Stimulated activated CD4-positive, alpha-beta T cell treated with anti-CD3 and anti-CD28 coated beads, Interleukin-2, amount 100 ng/mL, for 4 hours (primary cell): ENCODE data around the gene FOXA2.
"Not testable (repeated sequence)": the region's sequence is repeated elsewhere in the genome, so short reads cannot be mapped to it uniquely, and the experiment has no call there.

Source experiments
- DNase-seq: peaks from one replicate; pipeline ENCODE4 v3.0.0-alpha.2; 2020; ENCODE audit warnings: low read depth

Gene FOXA2

GRCh38 chr20:22584522-22584921 lies at the start of gene FOXA2:
Gene FOXA2 (minus strand): TSS chr20:22584572. CDS start chr20:22584278, 294 bp downstream.
- no peak for DNase-seq

GRCh38 chr20:22630701-22631100 lies 46.3 kb upstream of the FOXA2 start:
- DNase-seq: no peak

- no peak for DNase-seq
These were observed 45.6 kb upstream of the FOXA2 start for GRCh38 chr20:22629927-22630326.

- DNase-seq: no peak
These were observed 45.1 kb upstream of the FOXA2 start for GRCh38 chr20:22629447-22629846.

- no peak for DNase-seq
These were observed 42.1 kb upstream of the FOXA2 start for GRCh38 chr20:22626496-22626895.

- DNase-seq: no peak
These were observed 38.8 kb upstream of the FOXA2 start for GRCh38 chr20:22623211-22623610.

GRCh38 chr20:22620342-22620741 lies 36.0 kb upstream of the FOXA2 start:
- DNase-seq: no peak

- no peak for DNase-seq
These were observed 35.4 kb upstream of the FOXA2 start for GRCh38 chr20:22619806-22620205.

- no peak for DNase-seq
These were observed 34.9 kb upstream of the FOXA2 start for GRCh38 chr20:22619272-22619671.

GRCh38 chr20:22617160-22617559 lies 32.8 kb upstream of the FOXA2 start:
- DNase-seq: no peak

GRCh38 chr20:22616551-22616950 lies 32.2 kb upstream of the FOXA2 start:
- no peak for DNase-seq

GRCh38 chr20:22615425-22615824 lies 31.1 kb upstream of the FOXA2 start:
- no peak for DNase-seq

GRCh38 chr20:22611636-22612035 lies 27.3 kb upstream of the FOXA2 start:
- DNase-seq: no peak

GRCh38 chr20:22607695-22608094 lies 23.3 kb upstream of the FOXA2 start:
- no peak for DNase-seq

- no peak for DNase-seq
These were observed 20.4 kb upstream of the FOXA2 start for GRCh38 chr20:22604815-22605214.

- DNase-seq: no peak
These were observed 17.2 kb upstream of the FOXA2 start for GRCh38 chr20:22601361-22602141.

- DNase-seq: not testable (repeated sequence)
These were observed 14.9 kb upstream of the FOXA2 start for GRCh38 chr20:22599258-22599657.

GRCh38 chr20:22597303-22597702 lies 12.9 kb upstream of the FOXA2 start:
- DNase-seq: no peak

- DNase-seq: no peak
These were observed 6.3 kb upstream of the FOXA2 start for GRCh38 chr20:22590662-22591061.

- no peak for DNase-seq
These were observed 2.4 kb upstream of the FOXA2 start for GRCh38 chr20:22586645-22587310.

- no peak for DNase-seq
These were observed 1.6 kb upstream of the FOXA2 start for GRCh38 chr20:22585786-22586493.

GRCh38 chr20:22584922-22585785 lies 782 bp upstream of the FOXA2 start:
- DNase-seq: no peak
